ENCODE results near the gene DAO. TPM values are rescaled to one million over a fixed set of nuclear protein-coding genes. Genes with fewer than 3 reads are reported as not detected.
"Not testable (repeated sequence)": the region's sequence is repeated elsewhere in the genome, so short reads cannot be mapped to it uniquely, and the experiment has no call there.

DAO gene
- polyA plus RNA-seq (ENCODE audit: insufficient read length), result not detected

GRCh38 chr12:108879615-108880254, at the start of gene DAO:
Gene DAO (plus strand): TSS chr12:108880092. CDS start chr12:108885007, 4,915 bp downstream.
- DNase-seq, result no peak

- DNase-seq, result no peak
These were observed 48.4 kb upstream of the DAO start for GRCh38 chr12:108831309-108831991.

- DNase-seq, result no peak
These were observed 47.7 kb upstream of the DAO start for GRCh38 chr12:108832208-108832607.

- DNase-seq, result peak; percentile 66
These were observed 47.0 kb upstream of the DAO start for GRCh38 chr12:108832730-108833354.

GRCh38 chr12:108833355-108833733, 46.5 kb upstream of the DAO start:
- peak; percentile 51 for DNase-seq

GRCh38 chr12:108833757-108834472, 46.0 kb upstream of the DAO start:
- peak; percentile 48 for DNase-seq

GRCh38 chr12:108835860-108836634, 43.8 kb upstream of the DAO start:
- no peak for DNase-seq

- no peak for DNase-seq
These were observed 42.7 kb upstream of the DAO start for GRCh38 chr12:108837239-108837638.

GRCh38 chr12:108837680-108838079, 42.2 kb upstream of the DAO start:
- DNase-seq, result no peak

GRCh38 chr12:108838194-108839017, 41.5 kb upstream of the DAO start:
- peak; percentile 67 for DNase-seq

GRCh38 chr12:108839018-108839889, 40.6 kb upstream of the DAO start:
- DNase-seq, result no peak

- DNase-seq, result no peak
These were observed 40.0 kb upstream of the DAO start for GRCh38 chr12:108839890-108840230.

GRCh38 chr12:108840605-108841332, 39.1 kb upstream of the DAO start:
- DNase-seq, result no peak

GRCh38 chr12:108841825-108842224, 38.1 kb upstream of the DAO start:
- DNase-seq, result not testable (repeated sequence)

- no peak for DNase-seq
These were observed 37.5 kb upstream of the DAO start for GRCh38 chr12:108842361-108842760.

GRCh38 chr12:108843187-108843586, 36.7 kb upstream of the DAO start:
- DNase-seq, result no peak

GRCh38 chr12:108845696-108846095, 34.2 kb upstream of the DAO start:
- DNase-seq, result no peak

GRCh38 chr12:108846290-108846701, 33.6 kb upstream of the DAO start:
- peak; percentile 49 for DNase-seq

- no peak for DNase-seq
These were observed 32.2 kb upstream of the DAO start for GRCh38 chr12:108847705-108848104.

GRCh38 chr12:108849660-108850059, 30.2 kb upstream of the DAO start:
- DNase-seq, result no peak
